Activated naive CD4-positive, alpha-beta T cell treated with anti-CD3 and anti-CD28 coated beads for 36 hours (primary cell): Measurements from ENCODE around the gene PPFIA3. TPM values are rescaled to one million over a fixed set of nuclear protein-coding genes. Genes with fewer than 3 reads are reported as not detected.

ENCODE experiments used
- CTCF ChIA-PET: fragments of 350-600 bp; sonication (Branson Sonifier 250); formaldehyde crosslinking; loops from one replicate; lab custom pipeline; 2021; ENCODE audit warnings: antibody characterized with exemption; lab: Charles Lee
- DNase-seq: peaks from one replicate; pipeline ENCODE4 v3.0.0-alpha.2; 2020
- H3K27ac Mint-ChIP-seq: one replicate; pipeline ENCODE4 v1.8.0; 2021; ENCODE audit warnings: mild to moderate bottlenecking, mixed read lengths
- H3K27me3 Mint-ChIP-seq: one replicate; pipeline ENCODE4 v1.8.0; 2021; ENCODE audit warnings: low read depth, mixed read lengths
- H3K36me3 Mint-ChIP-seq: one replicate; pipeline ENCODE4 v1.8.0; 2021; ENCODE audit warnings: low read depth, mixed read lengths
- H3K4me1 Mint-ChIP-seq: one replicate; pipeline ENCODE4 v1.8.0; 2021; ENCODE audit warnings: low read depth, mixed read lengths
- H3K4me3 Mint-ChIP-seq: one replicate; pipeline ENCODE4 v1.8.0; 2021; ENCODE audit warnings: mild to moderate bottlenecking, moderate library complexity, mixed read lengths
- H3K9me3 Mint-ChIP-seq: one replicate; pipeline ENCODE4 v1.8.0; 2021; ENCODE audit warnings: mixed read lengths
- intact Hi-C: fragments of 100-400 bp; cut with micrococcal nuclease; formaldehyde crosslinking; loops from one replicate; pipeline ENCODE4 v1.15.1; 2023
- total RNA-seq, 2 experiments: library from RNA; stranded (reverse); gene quantifications; one replicate each; pipeline ENCODE4 v1.2.3, GENCODE V29; 2021

The PPFIA3 gene
- total RNA-seq, 2 experiments from 2014 or later: 4.6 to 4.9 TPM

DNA sequence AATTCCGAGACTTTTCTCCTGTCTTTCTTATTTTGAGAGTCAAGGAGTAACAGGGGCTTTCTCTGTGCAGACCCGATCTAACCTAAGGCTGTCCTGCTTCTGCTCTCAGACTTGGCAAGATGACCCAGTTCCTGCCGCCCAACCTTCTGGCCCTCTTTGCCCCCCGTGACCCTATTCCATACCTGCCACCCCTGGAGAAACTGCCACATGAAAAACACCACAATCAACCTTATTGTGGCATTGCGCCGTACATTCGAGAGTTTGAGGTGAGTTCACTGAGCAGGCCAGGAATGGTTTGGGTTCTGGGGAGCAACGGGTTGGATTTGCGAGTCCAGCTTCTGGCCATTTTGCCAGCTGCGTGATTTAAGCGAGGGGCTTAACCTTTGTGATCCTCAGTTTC, 33.0 kb upstream of the PPFIA3 start:
- H3K27me3 Mint-ChIP-seq: no peaks in the 10 kb centered on the region
- H3K4me1 Mint-ChIP-seq: peaks cover 40% of the 10 kb centered on the region
- CTCF ChIA-PET: interaction anchor here (1.5 to 1.7 kb wide), 2 partner anchors 12 to 20 kb away, joined by 3 to 7 read pairs; no protein-coding TSS in a partner anchor
- H3K9me3 Mint-ChIP-seq: no peaks in the 10 kb centered on the region
- no peak for DNase-seq
- H3K36me3 Mint-ChIP-seq: peaks cover 39% of the 10 kb centered on the region
- peak overlapping the region; percentile 96 for H3K4me3 Mint-ChIP-seq
- peak overlapping the region; percentile 93 for H3K27ac Mint-ChIP-seq
- intact Hi-C loops: loop anchor here (5.0 kb wide), 1 partner anchor 289 kb away; no protein-coding TSS in a partner anchor

DNA sequence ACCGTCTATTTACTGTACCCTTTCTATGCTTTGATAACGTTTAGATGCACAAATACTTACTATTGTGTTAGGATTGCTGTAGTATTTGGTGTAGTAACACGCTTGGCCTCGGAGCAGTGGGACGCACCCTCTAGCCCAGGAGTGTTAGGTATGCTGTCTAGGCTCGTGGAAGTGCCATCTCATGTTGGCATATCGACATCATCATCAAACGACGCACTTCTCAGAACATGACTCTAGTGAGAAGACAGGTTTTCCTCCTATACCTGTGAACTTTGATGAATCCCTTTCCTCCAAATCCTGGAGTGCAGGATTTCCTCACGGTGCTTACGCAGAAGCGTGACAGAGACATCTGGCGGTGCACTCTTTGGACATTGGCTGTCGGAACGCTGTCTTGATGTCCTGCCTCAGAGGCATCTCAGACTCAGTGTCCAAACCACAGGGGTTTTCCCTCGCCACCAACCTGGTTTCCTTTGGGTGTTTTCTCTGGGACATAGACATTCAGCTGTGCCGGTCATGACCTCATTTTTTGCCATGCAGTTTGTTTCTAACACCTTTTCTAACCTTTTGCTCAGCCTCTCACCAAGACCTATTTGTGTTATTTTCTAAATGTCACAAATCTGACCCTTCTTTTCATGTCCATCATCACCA, 27.8 kb upstream of the PPFIA3 start:
- intact Hi-C loops: no loop called here
- peak overlapping the region; percentile 33 for H3K27ac Mint-ChIP-seq
- no peaks in the 10 kb centered on the region for H3K27me3 Mint-ChIP-seq
- no peak overlapping the region for H3K4me3 Mint-ChIP-seq
- peaks cover 40% of the 10 kb centered on the region for H3K4me1 Mint-ChIP-seq
- no peaks in the 10 kb centered on the region for H3K9me3 Mint-ChIP-seq
- peaks cover 45% of the 10 kb centered on the region for H3K36me3 Mint-ChIP-seq
- DNase-seq: no peak
- CTCF ChIA-PET: no interaction called here

DNA sequence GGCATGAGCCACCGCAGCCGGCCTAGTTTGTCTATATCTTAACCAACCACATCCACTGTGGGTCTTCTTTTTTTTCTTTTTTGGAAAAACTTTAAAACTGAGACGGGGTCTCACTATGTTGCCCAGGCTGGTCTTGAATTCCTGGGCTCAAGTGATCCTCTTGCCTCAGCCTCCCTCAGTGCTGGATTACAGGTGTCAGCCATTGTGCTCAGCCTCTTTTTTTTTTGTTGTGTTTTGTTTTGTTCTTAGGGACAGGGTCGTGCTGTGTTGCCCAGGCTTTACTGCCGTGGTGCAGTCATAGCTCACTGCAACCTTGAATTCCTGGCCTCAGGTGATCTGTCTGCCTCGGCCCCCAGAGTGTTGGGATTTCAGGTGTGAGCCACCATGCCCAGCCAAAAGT, 26.7 kb upstream of the PPFIA3 start:
- Mint-ChIP-seq H3K9me3 (no peaks in the 10 kb centered on the region), H3K36me3 (peaks cover 38% of the 10 kb centered on the region), H3K4me3 (no peak overlapping the region), H3K27me3 (no peaks in the 10 kb centered on the region), H3K27ac (no peak overlapping the region), H3K4me1 (peaks cover 29% of the 10 kb centered on the region)
- intact Hi-C loops: no loop called here
- CTCF ChIA-PET: interaction anchor here (0.7 kb wide), 1 partner anchor 22 kb away, joined by 3 read pairs; no protein-coding TSS in a partner anchor
- no peak for DNase-seq

DNA sequence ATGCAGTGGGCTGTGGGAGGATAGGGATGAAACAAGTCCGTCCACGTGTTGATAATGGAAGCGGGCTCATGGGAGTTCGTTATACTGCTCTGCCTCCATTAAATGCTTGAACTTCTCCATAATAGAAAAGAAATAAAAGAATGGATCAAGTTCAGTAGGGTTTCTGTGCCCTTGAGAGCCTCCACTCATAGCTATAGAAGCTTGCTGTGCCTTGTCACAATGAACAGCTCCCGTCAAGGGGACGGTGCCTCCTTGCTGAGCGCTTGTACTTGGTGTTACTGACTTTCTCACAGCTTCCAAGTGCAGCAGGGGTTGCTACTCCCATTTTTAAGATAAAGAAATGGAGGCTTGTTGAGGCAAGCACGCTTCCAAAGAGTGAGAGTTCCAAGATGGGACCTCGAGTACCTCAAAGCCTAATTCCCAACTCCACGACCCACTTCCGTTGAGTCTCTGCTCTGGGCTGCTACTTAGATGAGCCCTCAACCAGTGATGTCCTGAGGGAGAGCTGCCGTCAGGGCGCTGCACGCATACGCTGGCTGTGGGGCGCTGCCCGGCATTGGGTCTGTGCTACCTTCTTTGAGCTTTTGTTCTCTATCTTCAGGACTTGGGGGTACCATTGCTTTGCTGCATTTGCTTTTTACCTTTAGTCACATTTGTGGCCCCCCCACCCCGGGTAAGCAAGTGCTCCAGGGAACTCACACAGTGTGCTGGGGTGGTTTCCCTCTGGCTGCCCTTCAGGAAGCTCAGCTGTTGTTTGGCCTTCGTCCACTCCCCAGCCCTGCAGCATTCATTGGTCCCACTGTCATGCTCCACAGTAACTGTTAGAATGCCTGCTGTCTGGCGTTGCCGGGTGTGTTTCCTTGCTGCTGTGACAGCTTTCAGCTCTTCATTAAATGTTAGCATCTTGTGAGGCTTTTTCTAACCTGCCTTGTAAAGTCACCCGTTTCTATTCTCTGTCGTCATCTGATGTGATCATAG, 24.6 kb upstream of the PPFIA3 start:
- H3K36me3 Mint-ChIP-seq: peaks cover 41% of the 10 kb centered on the region
- no peak overlapping the region for H3K4me3 Mint-ChIP-seq
- H3K27me3 Mint-ChIP-seq: no peaks in the 10 kb centered on the region
- CTCF ChIA-PET: interaction anchor here (0.6 to 3.0 kb wide), 3 partner anchors 11 to 131 kb away, joined by 3 to 9 read pairs (median 3); no protein-coding TSS in a partner anchor
- no peak for DNase-seq
- H3K27ac Mint-ChIP-seq: no peak overlapping the region
- intact Hi-C loops: no loop called here
- H3K9me3 Mint-ChIP-seq: no peaks in the 10 kb centered on the region
- H3K4me1 Mint-ChIP-seq: peaks cover 21% of the 10 kb centered on the region

DNA sequence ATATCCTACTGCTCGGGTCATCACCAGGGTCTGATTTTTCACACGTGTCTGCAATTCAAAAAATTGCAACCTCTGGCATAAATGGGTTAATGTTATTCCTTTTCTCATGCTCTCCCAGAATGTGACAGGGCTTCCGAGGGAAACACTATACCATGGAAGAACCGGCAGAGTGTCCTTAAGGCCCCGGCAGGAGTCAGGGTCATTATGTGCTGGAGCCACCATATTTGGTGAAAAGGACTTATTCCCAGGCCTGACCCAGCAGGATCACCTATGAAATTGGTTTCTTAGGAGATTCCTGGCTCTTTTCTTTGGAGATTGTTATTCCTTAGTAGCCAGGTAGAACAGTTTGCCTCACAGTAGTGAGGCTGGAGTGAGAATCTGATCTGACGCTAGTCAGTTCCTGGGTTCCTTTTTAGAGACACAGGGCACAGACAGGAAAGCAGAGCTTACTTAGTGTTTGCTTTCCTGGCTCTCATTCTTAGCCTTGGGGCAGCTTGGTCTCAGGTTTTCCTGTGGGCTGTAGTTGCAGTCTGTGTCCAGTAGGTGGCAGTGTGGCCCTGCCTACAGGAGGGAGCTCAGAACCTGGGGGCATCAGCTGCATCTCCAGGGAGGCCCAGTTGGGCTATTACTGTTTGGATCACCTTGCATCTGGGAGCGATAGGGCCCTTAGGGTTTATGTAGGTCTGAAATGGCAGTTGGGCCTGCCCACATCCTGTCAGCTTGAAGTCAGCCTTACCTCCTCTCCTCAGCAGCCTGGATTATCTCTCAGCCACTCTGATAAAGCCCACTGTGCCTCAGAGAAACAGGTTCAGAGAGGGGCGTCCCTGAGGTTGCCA, 21.7 kb upstream of the PPFIA3 start:
- Mint-ChIP-seq H3K27ac (no peak overlapping the region), H3K27me3 (no peaks in the 10 kb centered on the region), H3K4me1 (peaks cover 4% of the 10 kb centered on the region), H3K9me3 (no peaks in the 10 kb centered on the region), H3K36me3 (peaks cover 25% of the 10 kb centered on the region), H3K4me3 (no peak overlapping the region)
- intact Hi-C loops: loop anchor here (1.0 kb wide), 2 partner anchors 49 to 102 kb away; no protein-coding TSS in a partner anchor
- DNase-seq: peak; percentile 78
- CTCF ChIA-PET: interaction anchor here (0.5 to 3.0 kb wide), 29 partner anchors 9 to 344 kb away, joined by 3 to 27 read pairs (median 4); partner anchors contain the start of gene LIN7B

DNA sequence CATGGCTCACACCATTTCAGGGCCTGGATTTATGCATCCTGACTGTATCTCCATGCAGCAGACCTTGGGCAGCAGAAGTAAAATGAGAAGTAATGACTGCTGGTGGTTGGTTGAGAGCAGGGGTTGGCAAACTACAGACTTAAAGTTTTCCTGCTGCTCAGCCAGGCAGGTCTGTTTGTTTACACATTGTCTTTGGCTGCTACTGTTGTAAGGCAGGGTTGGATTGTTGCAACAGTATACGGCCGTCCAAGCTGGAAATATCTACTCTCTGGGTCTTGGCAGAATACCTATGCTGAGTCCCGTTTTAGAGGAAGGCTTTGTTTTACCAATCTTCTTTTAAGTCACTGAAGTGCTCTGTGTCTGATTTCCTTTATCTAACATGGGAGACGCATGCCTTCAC, 20.5 kb upstream of the PPFIA3 start:
- intact Hi-C loops: no loop called here
- peaks cover 24% of the 10 kb centered on the region for H3K36me3 Mint-ChIP-seq

DNA sequence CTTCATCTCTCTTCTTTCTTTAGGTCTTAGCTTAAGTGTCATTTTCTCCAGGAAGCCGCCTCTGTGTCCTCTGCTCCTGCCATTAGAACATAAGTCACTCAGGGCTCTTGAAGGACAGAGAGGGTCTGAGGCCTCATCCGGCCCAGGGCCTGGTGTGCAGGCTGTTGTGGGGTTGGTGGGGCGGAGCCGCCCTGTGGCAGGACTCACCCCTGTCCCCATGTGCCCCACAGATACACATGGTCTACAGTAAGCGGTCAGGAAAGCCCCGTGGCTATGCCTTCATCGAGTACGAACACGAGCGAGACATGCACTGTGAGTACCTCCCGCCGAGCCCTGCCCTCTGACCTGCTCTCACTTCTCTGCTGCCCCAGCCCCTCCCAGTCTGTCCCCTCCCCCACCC, 18.2 kb upstream of the PPFIA3 start:
- H3K4me1 Mint-ChIP-seq: no peaks in the 10 kb centered on the region
- no peak for DNase-seq
- intact Hi-C loops: no loop called here
- no peak overlapping the region for H3K4me3 Mint-ChIP-seq
- H3K27me3 Mint-ChIP-seq: no peaks in the 10 kb centered on the region
- CTCF ChIA-PET: no interaction called here
- no peaks in the 10 kb centered on the region for H3K9me3 Mint-ChIP-seq
- H3K27ac Mint-ChIP-seq: no peak overlapping the region
- peaks cover 30% of the 10 kb centered on the region for H3K36me3 Mint-ChIP-seq

More for the DNA sequence above, 20.5 kb upstream of the PPFIA3 start:
- H3K27ac Mint-ChIP-seq: no peak overlapping the region
- CTCF ChIA-PET: interaction anchor here (0.8 to 3.0 kb wide), 12 partner anchors 8 to 202 kb away, joined by 3 to 27 read pairs (median 5); partner anchors contain the start of gene LIN7B
- no peaks in the 10 kb centered on the region for H3K9me3 Mint-ChIP-seq
- peaks cover 2% of the 10 kb centered on the region for H3K4me1 Mint-ChIP-seq
- H3K4me3 Mint-ChIP-seq: no peak overlapping the region
- DNase-seq: no peak
- H3K27me3 Mint-ChIP-seq: no peaks in the 10 kb centered on the region

DNA sequence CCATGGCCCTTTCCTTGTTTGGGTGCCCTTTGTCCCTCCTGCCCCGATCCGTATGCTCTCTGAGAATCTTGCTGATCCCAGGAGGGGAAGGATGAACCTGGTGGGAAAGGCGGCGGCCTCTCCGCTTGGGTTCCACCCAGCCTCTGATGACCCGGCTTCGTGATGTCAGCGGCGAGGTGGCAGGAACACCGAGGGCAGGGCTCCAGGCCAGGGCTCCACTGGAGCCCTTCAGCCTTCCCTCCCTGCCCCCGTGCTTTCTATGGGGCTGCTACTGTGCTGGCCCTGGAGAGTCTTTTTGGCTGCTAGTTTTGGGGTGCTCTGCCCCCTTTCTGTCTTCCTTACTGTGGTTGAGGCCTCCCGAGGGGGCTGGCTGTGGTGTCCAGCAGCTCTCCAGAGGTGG, 17.0 kb upstream of the PPFIA3 start:
- intact Hi-C loops: no loop called here
- Mint-ChIP-seq H3K4me1 (peaks cover 2% of the 10 kb centered on the region), H3K36me3 (peaks cover 38% of the 10 kb centered on the region), H3K27me3 (no peaks in the 10 kb centered on the region), H3K9me3 (no peaks in the 10 kb centered on the region), H3K27ac (no peak overlapping the region), H3K4me3 (no peak overlapping the region)
- no peak for DNase-seq
- CTCF ChIA-PET: no interaction called here

DNA sequence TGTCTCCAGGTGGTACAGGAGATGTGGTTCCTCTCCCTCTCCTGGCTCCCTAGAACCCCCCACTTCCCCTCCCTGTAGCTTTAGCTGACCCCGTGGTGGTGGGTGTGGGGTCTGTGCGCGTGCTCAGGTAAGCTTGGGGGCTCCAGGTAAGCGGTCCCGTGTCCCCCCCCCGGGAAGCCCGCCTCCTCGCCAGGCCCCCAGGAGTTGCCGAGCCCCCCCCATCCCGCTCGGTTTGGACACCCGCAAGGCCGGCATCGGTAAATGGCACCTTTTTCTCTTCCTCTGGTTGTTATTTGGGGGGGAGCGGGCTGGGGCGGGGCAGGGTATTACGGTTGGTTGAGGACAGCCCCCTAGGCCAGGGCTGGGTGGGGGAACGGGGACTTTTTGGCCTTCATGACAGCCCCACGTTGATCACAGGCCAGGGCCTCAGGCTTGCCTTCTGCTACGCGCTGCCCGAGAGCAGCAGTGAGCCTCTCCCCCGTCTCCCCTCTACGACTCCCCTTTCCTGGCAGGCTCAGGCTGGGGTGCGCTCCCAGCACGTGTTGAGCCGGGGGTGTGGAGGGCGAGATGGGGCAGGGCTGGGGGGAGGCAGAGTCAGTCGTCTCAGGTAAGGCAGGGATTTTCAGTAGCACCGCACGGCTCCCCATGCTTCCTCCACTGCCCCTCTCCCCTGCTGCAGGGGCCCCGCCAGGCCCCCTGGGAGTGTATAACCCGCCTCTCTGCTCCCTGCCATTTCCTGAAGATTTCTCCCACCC, 15.8 kb upstream of the PPFIA3 start:
- intact Hi-C loops: no loop called here
- H3K27me3 Mint-ChIP-seq: no peaks in the 10 kb centered on the region
- no peak for DNase-seq
- CTCF ChIA-PET: interaction anchor here (1.0 kb wide), 1 partner anchor 10 kb away, joined by 3 read pairs; no protein-coding TSS in a partner anchor
- peaks cover 39% of the 10 kb centered on the region for H3K36me3 Mint-ChIP-seq
- H3K4me3 Mint-ChIP-seq: no peak overlapping the region
- H3K4me1 Mint-ChIP-seq: peaks cover 2% of the 10 kb centered on the region
- no peak overlapping the region for H3K27ac Mint-ChIP-seq
- no peaks in the 10 kb centered on the region for H3K9me3 Mint-ChIP-seq

DNA sequence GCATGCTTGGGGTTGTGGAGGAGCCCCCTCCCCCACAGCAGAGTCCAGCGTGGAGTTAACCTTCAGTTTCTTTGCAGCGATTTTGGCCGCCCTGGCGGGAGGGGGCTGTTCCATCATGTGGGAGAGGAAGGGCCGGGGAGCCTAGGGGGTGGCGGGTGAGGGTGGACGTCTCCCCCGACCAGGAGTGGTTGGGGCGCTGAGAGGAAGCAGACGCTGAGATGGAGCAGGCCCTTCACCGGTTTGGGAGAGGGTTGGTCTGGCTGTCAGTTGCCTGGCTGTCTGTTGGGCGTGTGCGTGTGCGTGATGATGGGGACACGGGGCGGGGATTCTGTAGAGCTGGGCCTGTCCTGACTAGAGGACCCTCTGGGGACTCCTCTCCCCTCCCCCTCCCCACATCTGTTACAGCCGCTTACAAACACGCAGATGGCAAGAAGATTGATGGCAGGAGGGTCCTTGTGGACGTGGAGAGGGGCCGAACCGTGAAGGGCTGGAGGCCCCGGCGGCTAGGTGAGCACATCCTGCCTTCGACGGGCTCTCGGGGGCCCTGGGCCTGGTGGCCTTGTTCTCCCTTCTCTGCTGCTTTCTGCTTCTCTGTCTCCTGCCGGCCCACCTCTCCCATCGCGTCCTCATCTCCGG, 15.0 kb upstream of the PPFIA3 start:
- CTCF ChIA-PET: interaction anchor here (1.1 to 2.1 kb wide), 3 partner anchors 11 to 111 kb away, joined by 3 to 16 read pairs (median 4); partner anchors contain the start of genes LIN7B and RUVBL2
- Mint-ChIP-seq H3K4me3 (no peak overlapping the region), H3K4me1 (peaks cover 2% of the 10 kb centered on the region), H3K27ac (no peak overlapping the region), H3K27me3 (no peaks in the 10 kb centered on the region), H3K9me3 (no peaks in the 10 kb centered on the region), H3K36me3 (peaks cover 40% of the 10 kb centered on the region)
- no peak for DNase-seq
- intact Hi-C loops: no loop called here
